RWPE1 (cell line): ENCODE results near the gene ADAM12.
A peak's percentile ranks its signal among the peaks of the same experiment; 100 is the strongest.

Experiments used
- CTCF ChIA-PET: fragments of 350-600 bp; sonication (Branson Sonifier 250); formaldehyde crosslinking; extraction: SDS; loops from one replicate; lab custom pipeline; 2021; lab: Yijun Ruan, JAX
- POLR2A ChIA-PET: fragments of 400-600 bp; formaldehyde crosslinking; extraction: SDS; loops from one replicate; lab custom pipeline; 2020; ENCODE audit warnings: antibody characterized with exemption; ENCODE audit not compliant: low non-redundant PET; lab: Yijun Ruan, JAX
- DNase-seq: peaks from one replicate; pipeline ENCODE4 v3.0.0; 2012; ENCODE audit warnings: low spot score
- H3K27ac ChIP-seq: fragments of 450-650 bp; 2 replicates; pipeline ENCODE4 v1.5.1; 2017
- TF ChIP-seq, protein P1 (sequence below): fragments of 450-650 bp; conservative IDR thresholded peaks from 2 replicates; pipeline ENCODE4 v1.5.1; 2017; ENCODE audit warnings: low read depth, mild to moderate bottlenecking

Gene ADAM12

GRCh38 chr10:126387931-126388911 is at the start of gene ADAM12:
TSS of gene ADAM12 (minus strand) at chr10:126388477. CDS start at chr10:126388145, 332 bp downstream.
- CTCF ChIA-PET, result interaction anchor here (1.1 to 2.2 kb wide), 3 partner anchors 116 to 406 kb away, joined by 3 to 8 read pairs (median 4); no protein-coding TSS in a partner anchor
- POLR2A ChIA-PET, result no interaction called here
- TF ChIP-seq, protein P1, sequence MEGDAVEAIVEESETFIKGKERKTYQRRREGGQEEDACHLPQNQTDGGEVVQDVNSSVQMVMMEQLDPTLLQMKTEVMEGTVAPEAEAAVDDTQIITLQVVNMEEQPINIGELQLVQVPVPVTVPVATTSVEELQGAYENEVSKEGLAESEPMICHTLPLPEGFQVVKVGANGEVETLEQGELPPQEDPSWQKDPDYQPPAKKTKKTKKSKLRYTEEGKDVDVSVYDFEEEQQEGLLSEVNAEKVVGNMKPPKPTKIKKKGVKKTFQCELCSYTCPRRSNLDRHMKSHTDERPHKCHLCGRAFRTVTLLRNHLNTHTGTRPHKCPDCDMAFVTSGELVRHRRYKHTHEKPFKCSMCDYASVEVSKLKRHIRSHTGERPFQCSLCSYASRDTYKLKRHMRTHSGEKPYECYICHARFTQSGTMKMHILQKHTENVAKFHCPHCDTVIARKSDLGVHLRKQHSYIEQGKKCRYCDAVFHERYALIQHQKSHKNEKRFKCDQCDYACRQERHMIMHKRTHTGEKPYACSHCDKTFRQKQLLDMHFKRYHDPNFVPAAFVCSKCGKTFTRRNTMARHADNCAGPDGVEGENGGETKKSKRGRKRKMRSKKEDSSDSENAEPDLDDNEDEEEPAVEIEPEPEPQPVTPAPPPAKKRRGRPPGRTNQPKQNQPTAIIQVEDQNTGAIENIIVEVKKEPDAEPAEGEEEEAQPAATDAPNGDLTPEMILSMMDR, result no peak
- no peak for DNase-seq
- H3K27ac ChIP-seq, result no peak within 1 kb of the TSS

- TF ChIP-seq, protein P1, result no peak
- DNase-seq, result no peak
- H3K27ac ChIP-seq, result no peak overlapping the region
- CTCF ChIA-PET, result no interaction called here
- POLR2A ChIA-PET, result no interaction called here
Measured at GRCh38 chr10:126437635-126438406, 49.5 kb upstream of the ADAM12 start.

DNA sequence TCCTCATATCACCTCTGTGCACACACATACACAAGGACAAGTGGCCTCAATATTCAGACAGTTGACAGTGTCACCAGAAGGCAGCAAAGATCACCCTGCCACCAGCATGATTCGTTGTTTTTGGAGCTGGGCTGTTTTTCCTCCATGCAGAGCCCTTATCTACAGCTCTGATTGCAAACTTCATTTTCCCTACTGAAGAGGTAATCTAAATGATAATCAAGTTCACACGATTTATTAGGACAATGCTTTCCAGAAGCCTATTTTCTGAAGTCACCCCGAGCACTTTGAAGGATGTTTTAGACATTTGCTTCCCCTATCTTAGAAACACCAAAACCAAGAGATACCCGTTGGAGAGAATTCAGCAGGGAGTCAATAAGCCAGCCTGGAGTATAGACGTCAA is 46.0 kb upstream of the ADAM12 start:
- POLR2A ChIA-PET, result no interaction called here
- no peak for DNase-seq
- H3K27ac ChIP-seq, result no peak overlapping the region
- TF ChIP-seq, protein P1, result no peak
- CTCF ChIA-PET, result no interaction called here

DNA sequence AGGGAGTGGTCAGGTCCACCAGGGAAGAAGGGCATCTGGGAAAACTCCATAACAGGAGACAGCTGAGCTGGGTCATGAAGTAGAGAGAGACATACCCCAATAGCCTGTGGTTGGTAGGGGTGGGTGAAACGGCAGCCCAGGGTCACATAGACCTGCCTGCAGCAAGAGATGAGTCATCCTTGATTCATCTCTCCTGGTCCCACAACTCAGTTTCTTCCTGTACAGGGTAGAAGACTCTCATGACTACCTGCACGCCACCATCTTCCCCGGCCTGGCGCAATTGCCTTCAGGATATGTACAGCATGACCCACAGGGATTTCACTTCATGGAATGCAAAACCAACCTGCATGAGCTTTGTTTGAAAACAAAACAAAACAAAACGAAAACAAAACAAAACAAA is 45.1 kb upstream of the ADAM12 start:
- DNase-seq, result peak; percentile 36
- CTCF ChIA-PET, result no interaction called here
- no peak overlapping the region for H3K27ac ChIP-seq
- POLR2A ChIA-PET, result no interaction called here
- TF ChIP-seq, protein P1, result no peak

- no peak overlapping the region for H3K27ac ChIP-seq
- no peak for DNase-seq
- TF ChIP-seq, protein P1, result no peak
- ChIA-PET POLR2A (no interaction called here), CTCF (no interaction called here)
Measured at GRCh38 chr10:126432507-126432906, 44.2 kb upstream of the ADAM12 start.

- ChIA-PET CTCF (no interaction called here), POLR2A (no interaction called here)
- TF ChIP-seq, protein P1, result no peak
- H3K27ac ChIP-seq, result no peak overlapping the region
- no peak for DNase-seq
Measured at GRCh38 chr10:126431816-126432215, 43.5 kb upstream of the ADAM12 start.
